T-helper 2 cell treated with Interferon-gamma antibody and Interleukin-4, amounts not matched to agents 5 μg/mL and 100 μg/mL, for 36 hours (primary cell): ENCODE data around the gene SPCS2.

Source experiments
- DNase-seq: peaks from one replicate; pipeline ENCODE4 v3.0.0; 2021; ENCODE audit warnings: low spot score
- H3K27ac Mint-ChIP-seq: one replicate; pipeline ENCODE4 v1.8.0; 2021; ENCODE audit warnings: mild to moderate bottlenecking, mixed read lengths
- H3K27me3 Mint-ChIP-seq: one replicate; pipeline ENCODE4 v1.8.0; 2021; ENCODE audit warnings: low read depth, mixed read lengths
- H3K36me3 Mint-ChIP-seq: one replicate; pipeline ENCODE4 v1.8.0; 2021; ENCODE audit warnings: low read depth, mixed read lengths
- H3K4me1 Mint-ChIP-seq: one replicate; pipeline ENCODE4 v1.8.0; 2021; ENCODE audit warnings: low read depth, mixed read lengths
- H3K4me3 Mint-ChIP-seq: one replicate; pipeline ENCODE4 v1.8.0; 2022; ENCODE audit warnings: mild to moderate bottlenecking, moderate library complexity, mixed read lengths
- H3K9me3 Mint-ChIP-seq: one replicate; pipeline ENCODE4 v1.8.0; 2021; ENCODE audit warnings: mixed read lengths

SPCS2 gene

GRCh38 chr11:75024764-75025211 lies 75.7 kb downstream of the SPCS2 start:
- H3K27me3 Mint-ChIP-seq, result no peaks in the 10 kb centered on the region
- no peak overlapping the region for H3K27ac Mint-ChIP-seq
- no peak overlapping the region for H3K4me3 Mint-ChIP-seq
- H3K9me3 Mint-ChIP-seq, result no peaks in the 10 kb centered on the region
- H3K36me3 Mint-ChIP-seq, result no peaks in the 10 kb centered on the region
- DNase-seq, result no peak
- peaks cover 2% of the 10 kb centered on the region for H3K4me1 Mint-ChIP-seq

GRCh38 chr11:75025561-75025960 lies 76.5 kb downstream of the SPCS2 start:
- Mint-ChIP-seq H3K4me3 (no peak overlapping the region), H3K27ac (no peak overlapping the region), H3K4me1 (peaks cover 2% of the 10 kb centered on the region), H3K9me3 (no peaks in the 10 kb centered on the region), H3K36me3 (no peaks in the 10 kb centered on the region), H3K27me3 (no peaks in the 10 kb centered on the region)
- DNase-seq, result no peak

GRCh38 chr11:75028321-75028720 lies 79.3 kb downstream of the SPCS2 start:
- no peak for DNase-seq
- H3K4me3 Mint-ChIP-seq, result no peak overlapping the region
- peaks cover 2% of the 10 kb centered on the region for H3K4me1 Mint-ChIP-seq
- no peaks in the 10 kb centered on the region for H3K36me3 Mint-ChIP-seq
- no peaks in the 10 kb centered on the region for H3K9me3 Mint-ChIP-seq
- no peaks in the 10 kb centered on the region for H3K27me3 Mint-ChIP-seq
- no peak overlapping the region for H3K27ac Mint-ChIP-seq
